Sigmoid colon (tissue), 7 donors: ENCODE results near the gene KATNAL1. TPM values are rescaled to one million over a fixed set of nuclear protein-coding genes. Genes with fewer than 3 reads are reported as not detected.

Experiments used
- DNase-seq: peaks from one replicate; pipeline ENCODE4 v3.0.0-alpha.2; 2019
- H3K27ac ChIP-seq, 4 donors: fragments of 200-600 bp; sonication (generic); one replicate each; pipeline ENCODE4 v1.5.1; 2016 to 2019; ENCODE audit warnings: mild to moderate bottlenecking in 1 of 4
- H3K27me3 ChIP-seq, 3 donors: fragments of 200-600 bp; sonication (generic); one replicate each; pipeline ENCODE4 v1.5.1; 2019; ENCODE audit warnings: mild to moderate bottlenecking in 1 of 3
- H3K36me3 ChIP-seq, 4 donors: fragments of 200-600 bp; sonication (generic); one replicate each; pipeline ENCODE4 v1.5.1; 2016 to 2019
- H3K4me1 ChIP-seq, 4 donors: fragments of 200-600 bp; sonication (generic); one replicate each; pipeline ENCODE4 v1.5.1; 2017 to 2019
- H3K4me3 ChIP-seq, 4 donors: fragments of 200-600 bp; sonication (generic); one replicate each; pipeline ENCODE4 v1.5.1; 2017 to 2019; ENCODE audit warnings: mild to moderate bottlenecking in 2 of 4, moderate library complexity in 1 of 4
- H3K9me3 ChIP-seq, 4 donors: fragments of 200-600 bp in 3 of 4; sonication (generic) in 3 of 4; one replicate each; pipeline versions ENCODE4 v1.5.1 to v1.6.1; 2013 to 2019
- EP300 ChIP-seq, 4 donors: sonication (generic); formaldehyde crosslinking; IDR thresholded peaks; one replicate each; pipeline ENCODE4 v1.6.1; 2017; ENCODE audit warnings: antibody characterized with exemption in 4 of 4
- POLR2A ChIP-seq, 2 donors: fragments of 450-650 bp; IDR thresholded peaks; one replicate each; pipeline ENCODE4 v1.6.1; 2016; ENCODE audit warnings: antibody characterized with exemption in 2 of 2, mild to moderate bottlenecking in 2 of 2, moderate library complexity in 2 of 2
- POLR2AphosphoS5 ChIP-seq, 4 donors: sonication (generic); formaldehyde crosslinking; IDR thresholded peaks; one replicate each; pipeline ENCODE4 v1.6.1; 2017; ENCODE audit warnings: antibody characterized with exemption in 4 of 4
- WGBS, 2 donors: extraction: QIAGEN DNeasy Blood & Tissue Kit; methylation state at CpG; one replicate each; pipeline ENCODE4 v1.1.7; 2013; 5-methylcytosine and 5-hydroxymethylcytosine counted together
- intact Hi-C: fragments of 100-400 bp; cut with DNase I; formaldehyde crosslinking; loops from one replicate; pipeline ENCODE4 v1.15.1; 2023
- polyA plus RNA-seq, 3 donors: library from polyadenylated mRNA; stranded (reverse); fragments of 200-250 nt; gene quantifications; one replicate each; pipeline ENCODE4 v1.2.3, GENCODE V29; 2013
- total RNA-seq, 4 donors: library from RNA; depleted of rRNA; stranded (reverse); fragments of >200 nt; gene quantifications; one replicate each; pipeline ENCODE4 v1.1.0, GENCODE V29; 2016
- TF ChIP-seq, protein P1 (sequence below), 4 experiments: fragments of 450-650 bp in 3 of 4; fragments of 200-600 bp in 1 of 4; IDR thresholded peaks; one replicate each; pipeline ENCODE4 v1.5.1; 2016 to 2019; ENCODE audit warnings: antibody characterized with exemption in 4 of 4, mild to moderate bottlenecking in 3 of 4, moderate library complexity in 2 of 4
- donor health status: healthy with polysubstance abuse.
- donor health status: Bipolar disorder and iron deficiency.
- donor health status: healthy.

KATNAL1 gene
- total and polyA plus RNA-seq, 7 donors: 0.92 to 51.2 (median 31.9) TPM

GRCh38 chr13:30334663-30335386, 27.5 kb upstream of the KATNAL1 start:
- no peaks in the 10 kb centered on the region for H3K27me3 ChIP-seq
- no peak overlapping the region for H3K27ac ChIP-seq
- no peaks in the 10 kb centered on the region for H3K9me3 ChIP-seq
- TF ChIP-seq, protein P1, sequence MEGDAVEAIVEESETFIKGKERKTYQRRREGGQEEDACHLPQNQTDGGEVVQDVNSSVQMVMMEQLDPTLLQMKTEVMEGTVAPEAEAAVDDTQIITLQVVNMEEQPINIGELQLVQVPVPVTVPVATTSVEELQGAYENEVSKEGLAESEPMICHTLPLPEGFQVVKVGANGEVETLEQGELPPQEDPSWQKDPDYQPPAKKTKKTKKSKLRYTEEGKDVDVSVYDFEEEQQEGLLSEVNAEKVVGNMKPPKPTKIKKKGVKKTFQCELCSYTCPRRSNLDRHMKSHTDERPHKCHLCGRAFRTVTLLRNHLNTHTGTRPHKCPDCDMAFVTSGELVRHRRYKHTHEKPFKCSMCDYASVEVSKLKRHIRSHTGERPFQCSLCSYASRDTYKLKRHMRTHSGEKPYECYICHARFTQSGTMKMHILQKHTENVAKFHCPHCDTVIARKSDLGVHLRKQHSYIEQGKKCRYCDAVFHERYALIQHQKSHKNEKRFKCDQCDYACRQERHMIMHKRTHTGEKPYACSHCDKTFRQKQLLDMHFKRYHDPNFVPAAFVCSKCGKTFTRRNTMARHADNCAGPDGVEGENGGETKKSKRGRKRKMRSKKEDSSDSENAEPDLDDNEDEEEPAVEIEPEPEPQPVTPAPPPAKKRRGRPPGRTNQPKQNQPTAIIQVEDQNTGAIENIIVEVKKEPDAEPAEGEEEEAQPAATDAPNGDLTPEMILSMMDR (IDR thresholded peaks at IDR 0.05): peak in 1 of 4 experiments; percentile 24
- TF ChIP-seq POLR2AphosphoS5 (IDR thresholded peaks at IDR 0.05): no peak
- H3K36me3 ChIP-seq: no peaks in the 10 kb centered on the region
- 91 to 92% methylated on average over 13 of the region's 13 CpGs for WGBS, 2 donors
- no peak for DNase-seq
- no peak overlapping the region for H3K4me3 ChIP-seq
- intact Hi-C loops: no loop called here
- peaks cover 0 to 47% (median 40%) of the 10 kb centered on the region in 4 donors for H3K4me1 ChIP-seq

DNA sequence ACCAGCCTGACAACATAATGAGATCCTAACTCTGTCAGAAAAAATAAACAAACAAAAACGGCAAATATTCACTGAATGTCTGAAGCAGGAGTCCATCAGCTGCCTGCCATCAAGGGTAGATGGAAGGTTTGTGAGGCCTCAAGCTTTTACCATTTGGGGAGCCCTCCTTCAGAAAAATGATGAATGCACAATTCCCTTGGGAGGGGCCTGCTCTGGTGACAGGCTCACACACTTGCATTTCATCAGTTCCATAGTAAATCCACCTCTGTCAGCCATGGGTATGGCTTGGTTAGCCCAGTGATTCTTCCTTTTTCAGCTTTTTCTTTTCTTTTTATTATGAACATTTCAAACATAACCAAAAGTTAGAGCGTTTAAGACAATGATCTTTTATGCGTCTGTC, 26.3 kb upstream of the KATNAL1 start:
- no peaks in the 10 kb centered on the region for H3K27me3 ChIP-seq
- no peaks in the 10 kb centered on the region for H3K36me3 ChIP-seq
- WGBS, 2 donors: 79 to 81% methylated on average over 3 of the region's 3 CpGs
- H3K27ac ChIP-seq: peak overlapping the region in 3 of 4 donors; percentile 1 to 81 (median 80)
- TF ChIP-seq, protein P1 (IDR thresholded peaks at IDR 0.05): no peak
- TF ChIP-seq POLR2AphosphoS5 (IDR thresholded peaks at IDR 0.05): no peak
- TF ChIP-seq POLR2A (IDR thresholded peaks at IDR 0.05): no peak
- H3K9me3 ChIP-seq: no peaks in the 10 kb centered on the region
- no peak overlapping the region for H3K4me3 ChIP-seq
- intact Hi-C loops: no loop called here
- peaks cover 0 to 42% (median 28%) of the 10 kb centered on the region in 4 donors for H3K4me1 ChIP-seq
- no peak for DNase-seq

DNA sequence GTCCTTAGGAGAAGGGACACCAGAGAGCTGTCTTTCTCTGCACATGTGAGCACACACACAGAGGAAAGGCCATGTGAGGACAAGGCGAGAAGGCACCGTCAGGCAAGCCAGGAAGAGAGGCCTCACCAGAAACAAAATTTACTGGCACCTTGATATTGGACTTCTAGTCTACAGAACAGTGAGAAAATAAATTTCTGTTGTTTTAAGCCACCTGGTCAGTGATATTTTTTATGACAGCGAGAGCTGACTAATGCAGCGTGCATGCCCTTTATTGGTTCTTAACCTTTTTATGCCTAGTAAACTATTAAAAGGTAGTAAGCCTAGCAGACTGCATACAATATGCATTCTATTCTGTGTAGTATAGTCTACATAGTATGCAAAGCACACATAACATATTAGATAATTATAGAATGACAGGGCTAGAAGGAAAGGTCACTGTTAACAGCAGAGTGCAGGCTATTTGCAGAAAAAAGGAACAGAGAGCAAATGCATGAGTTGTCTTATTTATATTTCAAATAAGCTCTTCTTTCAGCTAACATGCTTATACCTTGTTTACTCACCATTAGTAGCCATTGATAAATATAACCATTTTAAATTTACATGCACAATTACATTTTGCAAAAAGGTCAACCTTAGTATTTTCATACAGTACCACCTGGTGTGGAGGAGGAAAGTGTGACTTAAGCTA, 25.2 kb upstream of the KATNAL1 start:
- Histone ChIP-seq H3K36me3 (no peaks in the 10 kb centered on the region), H3K27ac (peak overlapping the region in 3 of 4 donors; percentile 68 to 81 (median 80)), H3K27me3 (no peaks in the 10 kb centered on the region), H3K4me1 (peaks cover 0 to 32% (median 19%) of the 10 kb centered on the region in 4 donors), H3K9me3 (no peaks in the 10 kb centered on the region), H3K4me3 (no peak overlapping the region)
- 30 to 65% methylated on average over 4 of the region's 4 CpGs for WGBS, 2 donors
- intact Hi-C loops: no loop called here
- DNase-seq: no peak
- TF ChIP-seq, protein P1 (IDR thresholded peaks at IDR 0.05): no peak
- TF ChIP-seq POLR2AphosphoS5 (IDR thresholded peaks at IDR 0.05): peak in 3 of 4 donors; percentile 21 to 38 (median 28)

DNA sequence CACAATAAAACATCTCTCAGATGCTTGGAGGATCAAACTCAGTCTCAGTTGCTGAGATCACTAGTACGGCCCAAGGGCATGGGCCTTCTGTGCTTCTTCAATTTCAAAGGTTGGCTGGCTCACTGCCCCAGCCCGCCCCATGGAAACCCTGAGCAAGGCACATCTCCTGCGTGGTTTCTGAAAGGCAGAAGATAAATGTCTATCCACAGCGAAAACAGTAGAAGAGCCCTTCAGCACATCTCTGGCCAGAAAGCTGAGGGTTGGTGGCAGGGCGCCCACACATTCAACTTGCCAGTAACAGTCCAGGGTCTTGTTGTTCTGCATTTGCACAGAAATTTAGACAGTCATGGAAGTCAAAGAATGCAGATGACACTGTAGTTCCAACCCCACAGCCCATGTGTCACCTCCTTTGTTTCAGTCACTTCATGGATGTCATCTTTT, 24.0 kb upstream of the KATNAL1 start:
- H3K4me1 ChIP-seq: peaks cover 0 to 32% (median 19%) of the 10 kb centered on the region in 4 donors
- DNase-seq: peak; percentile 92
- intact Hi-C loops: no loop called here
- peak overlapping the region; percentile 10 to 81 (median 74) for H3K27ac ChIP-seq
- TF ChIP-seq POLR2A (IDR thresholded peaks at IDR 0.05): no peak
- TF ChIP-seq POLR2AphosphoS5 (IDR thresholded peaks at IDR 0.05): peak; percentile 59 to 79 (median 74)
- peak; percentile 19 to 57 (median 31) for TF ChIP-seq EP300 (IDR thresholded peaks at IDR 0.05)
- TF ChIP-seq, protein P1 (IDR thresholded peaks at IDR 0.05): peak in 1 of 4 experiments; percentile 15
- H3K36me3 ChIP-seq: no peaks in the 10 kb centered on the region
- no peak overlapping the region for H3K4me3 ChIP-seq
- H3K27me3 ChIP-seq: no peaks in the 10 kb centered on the region
- H3K9me3 ChIP-seq: no peaks in the 10 kb centered on the region
- WGBS, 2 donors: 81 to 95% methylated on average over 5 of the region's 5 CpGs
